Activated CD4-positive, alpha-beta T cell treated with anti-CD3 and anti-CD28 coated beads for 48 hours (primary cell): ENCODE results near the gene CCM2.

Experiments used
- DNase-seq: peaks from one replicate; pipeline ENCODE4 v3.0.0-alpha.2; 2020

The CCM2 gene

DNA sequence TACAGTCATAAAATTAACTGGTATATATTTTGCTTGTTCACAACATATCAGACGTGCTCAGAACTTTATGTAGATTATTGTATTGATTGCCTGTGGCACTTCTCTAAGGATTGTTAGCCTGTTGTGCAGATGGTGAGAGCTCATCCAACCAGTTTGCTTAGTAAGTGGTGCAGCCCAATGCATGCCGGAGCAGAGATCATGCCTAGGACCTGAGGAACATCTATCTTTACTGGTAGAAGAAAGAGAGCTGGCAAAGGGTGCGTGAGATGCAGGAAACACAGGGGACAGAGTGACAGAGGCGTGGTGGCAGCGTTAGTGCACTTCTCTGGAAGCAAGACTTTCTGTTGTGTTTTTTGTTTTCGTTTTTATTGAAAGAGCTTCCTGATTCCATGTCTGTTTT, 35.9 kb downstream of the CCM2 start:
- DNase-seq: peak; percentile 35

DNA sequence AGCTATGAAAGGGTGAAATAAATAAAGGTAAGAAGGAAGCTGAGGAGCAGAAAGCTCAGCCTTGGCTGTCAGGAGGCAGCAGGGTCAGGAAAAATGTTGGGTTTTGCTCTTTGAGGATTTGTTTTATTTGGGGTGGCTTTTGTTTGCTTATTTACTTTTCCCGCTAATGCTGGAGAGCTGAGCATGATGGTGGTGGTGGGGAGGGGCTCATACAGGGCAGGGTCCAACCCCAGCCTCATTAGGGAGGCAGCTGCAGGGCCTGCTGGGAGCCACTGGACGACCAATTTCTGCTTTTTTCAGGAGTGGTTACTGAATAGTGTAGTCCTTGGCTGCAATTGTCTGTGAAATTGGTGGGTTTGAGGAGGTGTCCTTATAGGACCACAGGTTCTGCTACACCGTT, 36.3 kb downstream of the CCM2 start:
- no peak for DNase-seq

DNA sequence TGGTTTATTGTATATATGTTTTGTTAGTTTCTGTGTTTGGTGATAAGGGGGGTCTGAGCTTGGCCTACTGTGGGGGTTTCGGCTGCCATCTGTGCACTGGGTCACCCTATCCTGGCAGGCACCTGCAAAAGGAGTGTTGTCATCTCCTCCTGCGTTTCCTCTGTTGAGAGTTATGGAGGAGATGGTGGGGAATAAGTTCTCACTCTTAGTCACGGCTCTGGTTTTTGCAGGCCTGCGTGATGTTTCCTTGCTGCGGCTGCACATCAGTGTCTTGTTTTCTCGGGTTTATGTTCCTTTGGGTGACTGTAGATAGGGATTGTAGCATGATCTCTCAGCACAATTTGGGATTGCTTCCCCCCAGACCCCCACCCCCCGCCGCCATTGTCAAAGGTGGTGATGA, 36.8 kb downstream of the CCM2 start:
- DNase-seq: peak; percentile 49

DNA sequence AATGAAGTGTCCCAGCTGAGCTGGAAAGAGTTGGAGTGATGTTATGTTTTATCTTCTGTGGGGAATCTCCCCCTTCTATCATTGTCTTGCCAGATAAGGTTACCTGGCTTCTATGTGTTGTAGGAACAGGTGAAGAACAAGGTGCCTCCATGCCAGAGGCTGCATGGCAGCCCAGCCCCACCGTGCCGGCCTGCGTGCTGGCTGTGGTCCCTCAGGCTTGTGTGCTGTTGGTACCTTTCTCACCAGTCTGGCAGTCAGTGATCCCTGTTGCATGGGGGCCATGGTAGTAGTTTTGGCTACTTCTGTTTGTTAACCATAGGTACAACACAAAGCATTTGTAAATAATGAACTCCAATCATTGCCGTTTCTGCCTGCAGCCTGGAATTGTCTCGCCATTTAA, 37.9 kb downstream of the CCM2 start:
- DNase-seq: no peak

DNA sequence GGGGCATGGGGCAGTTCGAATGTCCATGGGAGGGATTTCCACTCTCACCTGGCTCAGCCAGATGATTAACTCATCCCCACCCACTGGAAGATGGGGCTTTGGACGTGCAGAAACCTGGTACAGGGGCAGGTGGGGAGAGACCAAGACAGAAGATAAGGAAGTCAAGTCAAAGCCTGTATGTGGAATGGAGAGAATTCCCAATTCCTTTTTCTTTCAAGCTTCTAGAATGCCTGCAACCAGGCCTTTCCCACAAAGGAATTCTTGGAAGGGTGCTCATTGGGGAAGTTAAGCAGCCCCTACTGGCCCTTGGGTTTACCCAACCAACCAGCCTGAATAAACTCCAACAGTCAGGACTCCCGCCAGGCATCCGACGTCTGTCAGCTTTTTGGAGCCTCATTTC, 39.1 kb downstream of the CCM2 start:
- DNase-seq: no peak

DNA sequence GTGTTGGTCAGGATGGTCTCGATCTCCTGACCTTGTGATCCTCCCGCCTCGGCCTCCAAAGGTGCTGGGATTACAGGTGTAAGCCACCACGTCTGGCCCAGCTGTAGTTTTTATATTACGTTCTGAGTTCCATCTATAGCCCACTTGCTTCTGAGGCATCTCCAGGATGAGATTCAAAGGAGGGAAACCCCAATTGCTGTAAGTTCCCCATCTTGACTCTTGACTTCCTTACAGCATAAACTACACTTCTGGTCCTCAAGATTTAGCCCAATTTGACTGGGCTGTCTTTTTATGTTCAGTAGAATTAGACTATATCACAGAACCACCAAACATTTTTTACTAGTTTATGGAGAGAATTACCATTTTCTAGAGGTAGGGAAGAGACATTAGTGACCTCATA, 44.3 kb downstream of the CCM2 start:
- DNase-seq: no peak

DNA sequence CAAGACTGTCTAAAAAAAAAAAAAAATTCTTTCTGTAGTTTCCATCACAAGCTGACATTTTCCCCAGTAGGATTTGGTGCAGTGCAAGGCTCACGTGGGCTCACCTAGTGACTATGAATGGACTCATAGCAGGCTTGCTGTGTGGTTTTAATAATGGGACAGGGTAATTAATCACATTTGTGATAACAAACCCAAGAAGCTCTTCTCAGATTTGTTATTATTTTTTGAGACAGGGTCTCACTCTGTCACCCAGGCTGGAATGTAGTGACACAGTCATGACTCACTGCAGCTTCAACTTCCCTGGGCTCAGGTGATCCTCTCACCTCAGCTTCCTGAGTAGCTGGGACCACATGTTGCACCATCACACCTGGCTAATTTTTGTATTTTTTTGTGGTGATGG, 48.7 kb downstream of the CCM2 start:
- no peak for DNase-seq

DNA sequence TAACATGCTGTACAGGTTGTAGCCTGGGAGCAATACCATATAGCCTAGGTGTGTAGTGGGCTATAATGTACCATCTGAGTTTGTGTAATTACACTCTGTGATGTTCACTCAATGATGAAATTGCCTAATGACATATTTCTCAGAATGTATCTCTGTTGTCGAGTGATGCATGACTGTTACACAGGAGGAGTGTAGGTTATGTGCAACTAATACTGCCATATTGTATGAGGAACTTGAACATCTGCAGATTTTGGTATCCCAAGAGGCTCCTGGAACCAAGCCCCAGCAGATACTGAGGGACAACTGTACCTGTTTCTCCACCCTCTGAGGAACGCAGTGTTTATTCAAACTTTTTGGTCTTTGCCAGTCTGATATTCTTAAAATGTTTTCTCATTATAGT, 50.2 kb downstream of the CCM2 start:
- DNase-seq: no peak

DNA sequence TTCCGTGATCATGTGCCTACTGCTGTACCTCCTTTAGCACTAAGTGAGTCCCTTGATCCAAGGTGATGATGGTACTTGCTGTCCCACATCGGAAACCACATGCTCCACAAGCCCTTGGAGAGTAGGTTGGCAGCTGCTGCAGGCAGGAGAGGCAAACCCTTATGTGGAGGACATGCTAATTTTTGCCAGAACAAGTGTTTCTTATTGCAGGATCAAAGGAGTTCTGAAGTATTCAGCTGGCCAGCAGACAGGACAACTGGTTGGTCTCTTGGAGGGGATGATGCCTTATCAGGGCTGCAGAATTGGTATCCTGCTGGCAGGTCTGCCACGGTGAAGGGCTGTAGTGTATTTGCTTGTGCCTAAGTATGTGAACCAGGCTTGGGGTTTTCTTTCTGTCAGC, 52.0 kb downstream of the CCM2 start:
- no peak for DNase-seq

DNA sequence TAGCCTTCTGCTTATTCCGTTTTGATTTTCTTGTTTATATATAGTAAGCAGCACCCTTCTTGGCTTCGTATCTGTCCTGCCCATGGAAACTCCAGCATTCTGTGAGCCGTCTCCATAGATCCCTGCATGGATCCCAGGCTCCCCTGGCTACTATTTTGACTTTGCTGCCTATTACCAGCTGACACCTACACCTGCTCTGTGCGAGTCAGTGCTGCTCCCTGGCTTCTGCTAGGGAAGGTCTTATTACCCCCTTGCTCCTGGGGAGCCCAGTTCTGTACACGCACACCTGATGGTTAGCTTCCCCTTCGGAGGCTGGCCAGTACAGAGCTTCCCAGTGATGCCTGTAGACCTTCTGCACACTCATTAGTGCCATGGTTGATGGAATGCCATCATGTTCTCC, 53.4 kb downstream of the CCM2 start:
- DNase-seq: no peak

DNA sequence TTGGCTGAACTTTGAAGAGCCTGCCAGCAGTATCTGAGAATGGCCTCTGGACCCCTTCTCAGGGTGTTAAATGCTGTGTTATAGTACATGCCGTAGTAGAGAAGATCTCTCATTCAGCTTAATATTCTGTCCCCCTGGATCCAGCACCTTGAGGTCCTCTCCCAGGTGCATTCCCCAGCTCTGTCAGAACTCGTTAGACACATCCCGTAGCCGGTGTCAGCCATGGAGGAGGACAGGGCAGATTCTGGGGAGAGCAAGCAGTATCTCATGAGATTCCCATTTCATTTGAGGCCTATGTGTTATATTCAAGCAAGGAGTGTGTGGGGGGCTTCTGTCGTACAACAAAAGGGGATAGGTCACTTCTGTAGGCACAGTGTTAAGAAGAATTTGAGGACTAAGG, 53.9 kb downstream of the CCM2 start:
- no peak for DNase-seq

DNA sequence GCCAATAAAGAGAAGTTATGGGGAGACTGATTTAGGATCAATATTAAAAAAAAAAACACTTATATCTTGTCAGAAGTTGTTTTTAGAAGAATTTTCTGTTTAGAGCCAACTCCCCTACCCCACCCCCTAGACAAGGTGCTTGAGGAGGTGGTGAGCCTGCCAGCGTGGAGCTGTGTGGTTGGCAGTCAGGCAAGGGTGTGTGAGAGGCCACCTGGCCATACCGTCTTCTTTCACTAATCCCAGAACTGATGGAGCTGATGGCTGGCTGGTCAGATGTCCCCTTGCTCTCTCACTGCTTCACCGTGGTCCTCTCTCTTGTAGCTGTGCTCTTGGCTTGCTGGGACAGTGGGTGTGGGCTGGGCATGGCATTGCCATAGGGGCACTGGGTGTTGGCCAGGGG, 54.4 kb downstream of the CCM2 start:
- no peak for DNase-seq

DNA sequence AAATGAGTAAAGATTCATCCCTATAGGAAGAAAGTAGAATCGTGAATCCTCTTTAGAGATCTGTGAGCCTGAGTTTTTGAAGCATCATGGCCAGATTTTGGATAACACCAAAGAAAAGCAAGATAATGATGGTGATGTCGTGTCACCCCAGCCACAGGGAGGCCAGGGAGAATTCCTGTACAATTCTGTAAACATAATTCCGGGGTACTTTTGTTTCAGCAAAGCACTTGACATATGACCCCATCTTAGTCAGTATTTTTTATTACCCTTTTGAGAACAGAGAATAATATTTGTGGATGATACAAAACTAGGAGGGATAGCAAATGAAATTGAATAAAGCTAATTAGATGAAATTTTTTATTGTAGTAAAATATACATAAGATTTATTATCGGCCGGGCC, 55.0 kb downstream of the CCM2 start:
- DNase-seq: no peak

DNA sequence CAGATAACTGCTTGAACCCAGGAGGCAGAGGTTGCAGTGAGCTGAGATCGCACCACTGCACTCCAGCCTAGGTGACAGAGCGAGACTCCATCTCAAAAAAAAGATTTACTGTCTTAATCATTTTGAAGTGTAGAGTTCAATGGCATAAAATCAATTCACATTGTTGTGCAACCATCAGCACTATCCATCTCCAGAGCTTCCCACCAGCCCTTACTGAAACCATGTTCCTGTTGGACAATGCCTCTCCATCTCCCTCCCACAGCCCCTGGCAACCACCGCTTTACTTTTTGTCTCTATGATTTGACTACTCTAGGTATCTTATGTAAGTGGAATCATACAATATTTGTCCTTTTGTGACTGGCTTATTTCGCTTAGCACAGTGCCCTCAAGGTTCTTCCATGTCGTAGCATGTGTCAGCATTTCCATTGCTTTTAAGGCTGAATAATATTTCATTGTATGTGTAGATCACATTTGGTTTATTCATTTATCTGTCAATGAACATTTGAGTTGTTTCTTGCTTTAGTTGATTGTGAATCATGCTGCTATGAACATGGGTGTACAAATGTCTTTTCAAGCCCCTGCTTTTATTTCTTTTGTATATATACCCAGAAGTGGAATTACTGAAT, 55.7 kb downstream of the CCM2 start:
- no peak for DNase-seq

DNA sequence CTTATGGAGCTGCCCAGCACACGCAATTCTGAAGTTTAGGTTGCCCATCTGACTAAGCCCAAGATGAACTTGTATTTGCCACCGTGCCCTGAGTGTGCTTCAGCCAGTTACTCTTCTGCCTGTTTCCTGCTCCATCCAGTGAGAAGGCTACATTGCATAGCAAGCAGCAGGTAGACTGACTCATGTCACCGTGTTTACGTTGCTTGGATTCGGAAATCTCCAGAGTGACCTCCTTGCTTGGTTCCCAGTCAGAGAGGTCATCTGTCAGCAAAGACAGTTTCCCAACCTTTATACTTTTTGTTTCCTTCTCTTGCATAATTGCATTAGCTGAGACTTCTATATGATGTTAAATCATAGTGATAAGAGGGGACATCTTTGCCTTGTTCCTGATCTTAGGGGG, 57.9 kb downstream of the CCM2 start:
- no peak for DNase-seq

DNA sequence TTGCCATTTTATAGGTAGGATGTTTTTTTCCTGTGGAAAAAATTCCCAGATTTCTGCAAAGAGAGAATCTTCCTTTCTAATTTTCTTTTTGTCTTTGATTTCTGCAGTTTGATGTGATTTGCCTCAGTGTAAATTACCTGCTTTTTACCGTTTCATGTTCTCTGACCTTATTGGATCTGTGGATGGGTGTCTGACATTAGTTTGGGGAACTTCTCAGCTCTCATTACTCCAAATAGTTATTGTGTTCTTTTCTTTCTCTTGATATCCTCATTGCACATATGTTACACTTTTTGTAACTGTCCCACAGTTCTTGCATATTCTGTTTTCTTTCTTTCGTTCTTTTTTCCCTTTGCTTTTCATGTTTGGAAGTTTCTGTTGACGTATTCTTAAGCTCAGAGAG, 60.3 kb downstream of the CCM2 start:
- DNase-seq: no peak

DNA sequence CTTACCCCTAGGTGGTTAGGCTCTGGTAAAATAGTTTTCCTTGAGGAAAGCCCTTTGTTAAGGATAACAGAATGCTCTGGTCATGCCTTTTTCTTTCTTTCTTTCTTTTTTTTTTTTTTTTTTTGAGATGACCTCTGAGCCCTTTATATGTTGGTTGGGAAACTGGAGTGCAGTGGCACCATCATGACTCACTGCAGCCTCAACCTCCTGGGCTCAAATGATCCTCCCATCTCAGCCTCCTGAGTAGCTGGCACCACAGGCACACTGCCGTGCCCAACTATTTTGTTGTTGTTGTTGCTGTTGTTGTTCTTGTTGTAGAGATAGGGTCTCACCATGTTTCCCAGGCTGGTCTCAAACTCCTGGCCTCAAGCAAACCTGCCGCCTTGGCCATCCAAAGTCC, 61.4 kb downstream of the CCM2 start:
- DNase-seq: no peak

DNA sequence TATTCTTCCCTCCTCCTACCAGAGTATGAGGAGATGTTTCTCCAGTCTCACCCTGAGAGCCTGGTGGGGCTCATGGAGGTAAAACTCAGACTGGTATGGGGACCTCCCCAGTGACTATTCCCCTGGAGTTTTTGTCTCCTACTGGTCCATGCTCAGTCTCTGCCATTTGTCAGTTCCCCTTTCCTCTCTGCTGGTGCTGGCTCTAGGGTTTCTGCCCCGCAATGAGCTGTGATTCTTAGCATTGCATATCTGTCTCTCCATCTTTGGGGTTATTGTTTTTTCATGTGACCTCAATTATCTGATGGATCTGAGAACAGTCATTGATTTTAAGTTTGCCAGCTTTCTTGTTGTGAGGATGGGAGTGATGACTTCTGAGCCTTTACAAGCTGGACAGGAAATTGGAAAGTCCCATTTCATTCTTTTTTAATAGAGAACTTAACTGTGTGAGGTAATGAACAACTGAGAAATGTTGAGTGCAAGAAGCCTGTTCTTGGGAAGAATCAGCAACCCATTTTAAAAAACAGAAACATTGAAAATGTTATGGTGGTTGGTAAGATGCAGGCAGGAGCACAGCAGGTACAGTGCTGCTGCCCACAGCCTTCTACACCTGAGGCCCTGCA, 61.9 kb downstream of the CCM2 start:
- DNase-seq: no peak

DNA sequence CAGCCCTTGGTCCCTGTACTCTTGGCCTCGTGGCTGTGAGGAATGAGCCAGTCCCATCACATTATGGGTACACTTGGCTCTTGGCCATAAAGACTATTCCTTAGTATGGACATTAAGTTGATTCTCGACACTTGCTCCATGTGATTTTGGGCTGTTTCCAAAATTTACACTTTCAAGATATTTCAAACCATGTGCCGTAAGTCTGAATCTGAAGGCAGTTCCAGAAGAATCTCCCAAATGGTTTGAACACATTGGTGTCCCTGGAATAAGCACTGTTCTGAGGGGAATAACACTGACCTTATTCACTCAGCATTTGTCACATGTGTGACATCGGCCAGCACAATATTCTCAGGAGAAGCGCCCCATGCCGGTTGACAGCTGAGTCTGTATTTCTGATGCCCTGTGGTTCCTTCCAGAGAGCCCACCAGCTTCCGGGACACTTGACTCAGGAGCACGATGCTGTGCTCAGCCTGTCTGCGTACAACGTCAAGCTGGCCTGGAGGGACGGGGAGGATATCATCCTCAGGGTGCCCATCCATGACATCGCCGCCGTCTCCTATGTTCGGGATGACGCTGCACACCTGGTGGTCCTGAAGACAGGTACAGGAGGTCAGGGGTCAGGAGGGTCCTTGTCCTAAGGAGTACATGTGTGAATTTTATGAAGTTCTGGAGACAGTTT, 64.2 kb downstream of the CCM2 start:
- no peak for DNase-seq

DNA sequence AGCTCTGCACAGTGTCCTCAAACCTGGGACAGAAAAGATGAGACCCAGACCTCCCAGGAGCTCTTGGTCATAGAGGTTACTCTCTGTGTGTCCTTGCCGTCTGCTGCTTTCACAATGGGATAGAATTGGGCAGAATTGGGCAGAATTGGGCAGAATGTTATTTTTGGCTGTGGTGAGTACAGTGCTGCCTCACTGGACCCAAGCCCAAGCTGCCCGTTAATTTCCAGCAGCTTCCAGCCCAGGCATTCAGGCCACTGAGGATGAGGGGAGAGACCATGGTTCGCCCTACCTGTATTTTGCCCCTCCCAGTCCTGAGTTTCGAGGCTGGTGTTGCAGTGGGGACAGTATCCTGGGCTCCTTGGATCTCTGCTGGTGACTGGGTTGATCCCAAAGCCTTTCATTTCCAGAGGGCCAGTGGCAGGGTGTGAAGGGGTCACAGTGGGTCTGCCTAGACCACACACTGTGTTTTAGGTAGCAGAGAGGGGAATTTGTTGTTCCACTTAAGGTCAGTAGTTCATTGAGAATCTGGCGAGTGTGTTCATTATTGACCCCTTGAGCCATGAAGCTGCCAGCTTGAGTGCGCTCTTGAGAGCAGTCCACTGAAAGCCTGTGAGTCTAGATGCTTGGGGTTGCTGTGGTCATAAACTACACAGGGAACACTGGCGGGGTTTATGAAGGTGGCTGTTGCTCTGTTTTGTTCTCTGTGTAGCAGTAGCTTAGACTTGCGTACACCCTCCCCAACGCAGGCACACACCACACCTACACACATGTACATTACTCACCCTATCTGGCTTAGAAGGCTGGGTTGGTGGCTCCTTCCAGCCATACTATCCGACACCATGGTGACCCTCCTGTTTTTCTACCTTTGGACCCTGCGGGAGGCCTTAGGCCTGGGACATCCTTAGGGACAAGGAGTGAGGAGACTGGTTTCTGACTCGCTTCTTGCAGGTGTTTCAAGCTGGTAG, 65.3 kb downstream of the CCM2 start:
- no peak for DNase-seq

DNA sequence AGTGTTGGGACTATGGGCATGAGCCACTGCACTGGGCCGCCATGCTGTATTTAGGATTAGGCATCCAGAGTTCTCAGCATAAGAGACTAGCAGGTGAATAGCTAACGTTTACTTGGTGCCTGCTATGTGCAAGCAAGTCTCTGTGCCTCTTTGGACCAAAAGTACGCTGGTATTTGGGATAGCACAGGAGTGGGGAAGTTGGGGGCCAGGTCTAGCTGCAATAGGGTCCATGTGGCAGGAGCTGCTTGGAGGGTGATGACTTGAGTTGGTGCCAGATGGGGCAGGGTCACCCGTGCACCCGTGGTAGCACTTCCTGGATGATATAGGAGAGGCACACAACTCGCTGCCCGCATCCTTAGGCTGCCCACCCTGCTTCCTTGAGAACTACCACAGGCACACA, 66.4 kb downstream of the CCM2 start:
- no peak for DNase-seq

DNA sequence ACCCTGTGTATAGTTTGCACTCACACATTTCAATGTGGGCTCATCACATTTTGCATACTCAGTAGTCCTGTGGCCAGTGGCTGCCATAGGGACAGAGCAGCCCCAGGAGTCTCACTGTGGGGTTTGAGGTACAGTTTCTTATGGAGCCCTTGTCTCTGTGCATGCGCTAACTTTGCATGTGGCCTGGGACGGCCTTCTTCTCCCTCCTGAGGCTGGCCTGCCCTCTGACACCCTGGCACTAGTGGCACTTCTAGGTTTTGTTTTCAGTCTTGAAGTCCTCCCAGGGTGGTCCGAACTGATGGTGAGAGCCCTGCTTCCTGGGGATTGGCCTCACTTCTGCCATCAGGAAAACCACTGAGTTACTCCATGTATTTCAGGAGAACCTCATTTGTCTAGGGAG, 67.6 kb downstream of the CCM2 start:
- no peak for DNase-seq

DNA sequence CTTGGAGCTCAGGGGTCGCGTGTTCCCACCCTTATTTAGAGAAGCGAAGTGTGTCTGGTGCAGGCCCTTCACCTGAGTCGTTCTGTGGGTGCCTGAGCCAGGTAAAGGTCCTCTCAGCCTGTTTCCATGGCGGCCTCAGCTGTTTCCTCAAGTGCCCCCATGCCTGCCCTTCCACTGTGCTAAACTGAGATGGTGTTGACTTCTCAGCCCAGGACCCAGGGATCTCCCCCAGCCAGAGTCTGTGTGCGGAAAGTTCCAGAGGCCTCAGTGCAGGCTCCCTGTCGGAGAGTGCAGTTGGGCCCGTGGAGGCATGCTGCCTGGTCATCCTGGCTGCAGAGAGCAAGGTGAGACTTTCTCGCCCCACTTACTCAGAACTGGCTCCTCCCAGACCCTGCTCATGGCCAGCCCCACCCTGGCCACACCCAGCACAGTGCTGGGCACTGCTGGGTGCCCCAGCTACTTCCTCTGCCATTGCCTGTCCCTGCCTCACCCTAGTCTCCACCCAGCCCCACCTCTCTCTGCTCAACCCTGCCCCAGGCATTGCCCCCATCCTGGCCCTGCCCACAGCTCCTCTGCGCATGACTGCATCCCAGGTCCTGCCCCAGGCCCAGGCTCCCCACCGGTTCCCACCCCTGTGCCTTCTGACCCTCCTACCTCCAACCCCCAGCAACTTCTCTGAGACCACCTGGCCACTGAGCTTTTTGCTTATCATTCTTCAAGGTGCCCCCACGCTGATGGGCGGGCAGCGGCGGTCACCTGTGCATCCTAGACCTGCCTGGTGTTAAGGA, 68.4 kb downstream of the CCM2 start:
- no peak for DNase-seq
